NCI-H345 (cell line): Measurements from ENCODE around the gene BRINP2.

ENCODE experiments used
- DNase-seq: peaks from one replicate; lab custom pipeline; 2025; lab: John Stamatoyannopoulos, UW

BRINP2 gene

DNA sequence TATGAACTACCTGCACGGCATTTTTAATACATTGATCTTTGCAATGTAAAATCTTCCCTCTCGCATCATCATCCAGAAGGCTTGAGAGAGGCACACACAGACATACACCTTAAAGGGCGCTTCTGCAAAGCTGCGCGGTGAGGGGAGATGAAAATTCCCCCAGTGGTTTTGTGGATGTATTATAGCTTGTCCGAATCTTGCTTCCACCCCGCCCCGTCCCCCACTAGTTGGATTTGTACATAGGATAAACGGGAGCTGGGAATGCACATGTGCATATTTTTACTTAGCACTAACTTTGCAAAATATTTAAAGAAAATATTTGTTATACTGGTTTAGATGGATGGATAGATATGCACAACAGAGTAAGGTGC lies 5.7 kb upstream of the BRINP2 start:
- DNase-seq, result no peak

DNA sequence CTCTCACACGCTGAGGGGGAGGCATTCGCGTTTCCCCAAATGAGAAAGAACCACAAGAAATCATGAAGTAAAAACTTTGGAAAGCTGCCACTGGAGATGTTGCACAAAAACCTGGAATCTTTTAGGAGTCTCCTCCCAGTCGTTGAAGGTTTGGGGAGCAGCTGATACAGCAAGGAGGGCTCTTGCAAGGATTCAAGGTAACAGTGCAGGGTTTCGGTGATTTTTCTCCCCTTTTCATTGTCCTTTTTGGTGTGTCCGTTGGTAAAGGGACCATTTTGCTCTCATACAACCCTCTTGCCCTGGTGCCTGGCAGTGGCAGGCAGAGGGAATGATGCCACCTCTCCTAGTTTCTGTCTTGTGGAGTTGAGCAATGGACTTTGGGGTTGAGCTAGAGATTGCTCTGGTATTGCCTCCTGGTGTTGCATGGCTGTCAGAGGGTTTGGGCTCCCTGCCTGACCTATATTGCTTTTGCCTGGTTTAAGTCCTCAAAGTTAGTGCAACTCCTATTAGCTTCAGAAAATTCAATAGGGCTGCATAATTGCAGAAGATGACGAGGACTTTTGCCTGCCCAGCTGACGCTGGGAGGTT lies 872 bp downstream of the BRINP2 start:
- DNase-seq, result no peak

DNA sequence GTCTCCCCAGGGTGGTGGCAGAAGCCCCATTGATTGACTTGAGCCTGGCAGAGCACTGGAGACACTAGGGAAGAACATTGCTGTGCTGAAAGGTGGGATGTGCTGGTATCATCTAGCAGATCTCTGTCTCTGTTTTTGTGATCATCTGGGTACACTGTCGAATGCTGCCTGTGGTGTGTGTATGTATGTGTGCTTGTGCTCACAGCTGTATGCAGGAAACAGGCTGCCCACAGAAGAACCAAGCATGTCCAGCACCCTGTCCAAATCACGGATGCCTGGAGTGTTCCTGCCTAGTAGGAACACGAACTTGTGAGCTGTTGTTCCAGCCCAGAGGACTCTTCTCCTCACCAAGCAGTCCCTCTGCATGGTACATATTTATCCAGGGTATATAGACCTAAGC lies 1.5 kb downstream of the BRINP2 start:
- DNase-seq, result no peak

DNA sequence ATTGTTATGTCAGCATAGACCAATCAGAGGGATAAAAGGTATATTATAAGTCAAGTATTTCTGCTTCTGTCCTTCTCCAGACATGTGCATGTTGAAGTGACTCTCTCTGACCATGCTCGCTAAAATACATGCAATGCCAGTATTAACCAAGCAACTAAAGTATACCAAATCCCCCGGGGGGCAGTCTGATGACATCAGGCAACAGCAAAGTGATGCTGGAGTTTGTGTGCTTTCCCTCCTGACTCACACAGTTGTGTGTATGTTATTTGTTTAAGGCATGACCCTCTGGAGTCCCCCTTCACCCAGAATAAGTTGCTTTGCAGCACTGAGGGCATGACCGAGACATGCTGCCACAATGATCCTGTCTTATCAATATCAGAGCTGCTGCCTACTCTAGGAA lies 2.1 kb downstream of the BRINP2 start:
- DNase-seq, result no peak

DNA sequence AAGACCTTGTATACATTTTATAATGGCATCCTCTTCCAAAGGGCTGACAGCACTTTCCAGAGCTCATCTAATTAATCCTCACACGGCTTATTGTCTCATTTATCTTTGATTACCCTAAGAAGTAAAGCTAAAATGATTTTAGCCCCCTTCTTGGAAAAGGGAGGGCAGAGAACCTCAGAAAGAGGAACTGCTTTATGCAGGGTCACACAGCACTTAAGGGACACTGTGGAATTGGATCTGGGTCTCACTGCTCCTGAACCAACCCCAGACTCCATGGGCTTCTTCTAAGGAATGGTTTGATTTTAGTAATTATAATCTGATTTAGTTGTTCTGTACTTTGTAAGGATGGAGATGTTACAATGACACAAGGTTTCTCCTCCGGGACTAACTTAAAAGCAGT lies 3.2 kb downstream of the BRINP2 start:
- DNase-seq, result no peak

DNA sequence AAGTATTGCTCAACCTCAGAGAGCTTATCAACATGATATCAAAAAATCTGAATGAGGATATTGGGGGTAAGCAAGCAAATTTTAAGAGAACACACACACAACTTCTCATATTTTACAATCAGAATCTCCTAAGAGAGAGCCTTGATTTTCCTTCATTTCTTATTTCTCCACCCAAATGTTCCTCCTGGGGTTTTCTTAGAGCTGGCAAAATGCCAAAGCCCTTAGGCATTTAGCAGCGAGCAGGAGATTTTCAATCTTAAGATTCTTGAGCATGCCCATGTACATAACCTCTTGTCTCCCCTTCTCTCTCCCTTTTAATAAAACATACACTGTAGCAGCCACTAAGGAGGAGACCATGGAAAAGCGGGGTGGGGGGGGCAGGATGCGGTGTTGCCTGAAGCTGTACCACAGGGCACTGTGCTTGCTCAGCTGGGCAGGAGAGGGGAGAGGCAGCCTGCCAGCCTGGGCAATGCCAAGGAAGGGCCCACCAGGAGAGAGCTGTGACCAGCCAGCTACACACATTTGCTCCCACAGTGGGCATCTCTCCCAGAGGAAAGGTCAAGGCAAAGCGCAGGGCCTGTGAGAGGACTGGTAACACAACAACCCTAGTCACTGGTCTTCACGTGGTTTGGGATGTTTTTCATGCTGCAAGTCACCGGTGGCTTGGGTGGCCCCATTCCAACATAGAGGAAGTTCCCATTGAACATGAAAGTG lies 4.3 kb downstream of the BRINP2 start:
- DNase-seq, result no peak

DNA sequence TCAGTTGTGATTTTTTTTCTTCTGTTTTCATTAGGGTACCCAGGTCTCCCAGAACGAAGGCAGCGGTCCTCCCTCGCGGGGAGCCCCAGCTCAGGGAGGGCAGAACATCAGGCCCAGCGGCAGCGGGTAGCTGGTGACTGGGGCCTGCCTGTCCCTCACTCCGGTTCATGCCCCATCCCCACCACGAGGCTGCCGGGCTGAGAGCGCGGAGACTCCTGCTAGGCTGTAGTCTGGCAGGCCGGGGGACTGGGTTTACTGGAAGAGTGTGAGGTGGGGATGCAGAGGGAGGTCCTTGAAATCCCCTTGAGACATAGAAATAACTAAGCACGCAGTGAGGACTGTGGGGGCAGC lies 10.5 kb downstream of the BRINP2 start:
- DNase-seq, result no peak

DNA sequence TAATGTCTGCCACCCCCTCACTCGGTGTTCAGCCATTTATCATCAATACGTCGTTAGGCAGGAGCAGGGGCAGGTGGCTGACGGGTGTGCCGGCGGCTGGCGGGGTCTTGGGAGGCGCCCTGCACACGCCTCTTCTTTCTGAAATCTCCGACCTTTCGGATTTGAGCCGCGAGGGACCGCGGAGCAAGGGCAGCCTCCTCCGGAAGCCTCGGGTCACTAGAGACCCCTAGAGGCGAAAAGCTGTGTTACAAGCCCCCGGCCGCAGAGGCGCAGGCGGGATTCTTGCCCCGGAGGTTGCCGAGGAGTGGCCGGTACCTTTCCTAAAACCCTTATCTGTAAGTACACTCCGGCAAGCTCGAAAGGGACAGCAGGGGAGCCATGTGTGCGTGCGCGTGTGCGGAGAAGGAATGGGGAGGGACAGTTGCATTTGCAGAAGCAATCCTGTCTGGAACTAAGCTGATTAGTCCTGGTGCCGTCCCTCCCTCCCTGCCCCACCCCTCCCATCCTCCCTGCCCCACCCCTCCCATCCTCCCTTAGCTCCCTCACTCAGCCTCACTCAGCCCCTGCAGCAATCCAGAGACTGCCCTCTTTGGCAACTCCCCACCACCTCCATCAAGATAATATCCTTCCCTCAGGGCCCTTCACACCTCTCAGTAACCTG lies 11.0 kb downstream of the BRINP2 start:
- DNase-seq, result peak; percentile 78

DNA sequence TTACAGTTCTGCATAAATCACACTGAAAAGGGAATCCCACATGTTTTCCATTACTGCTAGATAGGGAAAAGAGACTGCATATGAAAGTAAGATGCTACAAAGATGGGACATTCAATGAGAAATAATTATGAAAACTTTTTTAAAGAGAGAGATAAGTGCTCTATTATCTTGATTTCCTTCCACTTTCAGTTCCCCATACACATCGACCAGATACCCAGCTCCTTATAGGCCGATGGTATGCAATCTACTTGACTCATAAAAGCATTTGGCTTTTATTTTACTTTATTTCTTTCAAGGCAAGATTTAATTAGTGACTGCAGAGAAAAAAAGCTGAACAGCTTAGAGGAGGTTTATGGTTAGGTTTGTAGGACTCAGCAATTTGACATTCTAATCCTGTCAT lies 13.1 kb downstream of the BRINP2 start:
- DNase-seq, result no peak

DNA sequence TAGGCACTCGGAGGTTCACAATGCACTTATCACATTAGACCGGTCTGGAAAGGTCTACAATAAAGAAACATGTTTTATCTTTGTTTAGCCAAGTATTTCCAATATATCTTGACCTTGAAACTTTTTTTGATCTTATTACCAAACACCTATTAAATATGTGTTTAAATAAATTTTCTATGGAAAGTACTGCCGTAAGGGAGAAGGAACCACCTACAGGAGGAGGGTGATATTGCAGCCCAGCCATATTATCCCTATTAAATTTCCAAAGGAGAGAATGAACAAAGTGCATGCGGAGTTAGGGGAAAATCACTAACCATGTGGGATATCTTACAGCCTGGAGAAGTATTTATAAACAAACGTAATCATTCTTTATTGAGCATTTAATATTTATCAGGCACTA lies 14.5 kb downstream of the BRINP2 start:
- DNase-seq, result no peak

DNA sequence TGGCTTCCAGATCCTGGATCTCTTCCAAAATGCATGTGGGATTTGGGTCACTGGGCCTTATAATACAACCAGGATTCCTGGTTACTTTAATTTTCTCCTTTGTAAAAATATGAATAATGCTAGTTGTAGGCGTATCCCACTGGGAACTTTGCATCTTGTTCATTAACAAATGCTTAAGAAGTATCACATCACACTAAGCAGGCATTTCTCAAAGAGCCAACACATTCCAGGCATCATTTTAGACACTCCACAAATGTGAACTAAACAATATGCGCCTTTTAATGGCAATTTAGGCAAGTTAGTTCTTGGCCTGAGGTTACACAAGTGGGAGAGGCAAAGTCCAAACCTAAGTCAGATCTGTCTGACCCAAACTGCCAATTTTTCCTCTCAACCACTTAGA lies 15.9 kb downstream of the BRINP2 start:
- DNase-seq, result no peak

DNA sequence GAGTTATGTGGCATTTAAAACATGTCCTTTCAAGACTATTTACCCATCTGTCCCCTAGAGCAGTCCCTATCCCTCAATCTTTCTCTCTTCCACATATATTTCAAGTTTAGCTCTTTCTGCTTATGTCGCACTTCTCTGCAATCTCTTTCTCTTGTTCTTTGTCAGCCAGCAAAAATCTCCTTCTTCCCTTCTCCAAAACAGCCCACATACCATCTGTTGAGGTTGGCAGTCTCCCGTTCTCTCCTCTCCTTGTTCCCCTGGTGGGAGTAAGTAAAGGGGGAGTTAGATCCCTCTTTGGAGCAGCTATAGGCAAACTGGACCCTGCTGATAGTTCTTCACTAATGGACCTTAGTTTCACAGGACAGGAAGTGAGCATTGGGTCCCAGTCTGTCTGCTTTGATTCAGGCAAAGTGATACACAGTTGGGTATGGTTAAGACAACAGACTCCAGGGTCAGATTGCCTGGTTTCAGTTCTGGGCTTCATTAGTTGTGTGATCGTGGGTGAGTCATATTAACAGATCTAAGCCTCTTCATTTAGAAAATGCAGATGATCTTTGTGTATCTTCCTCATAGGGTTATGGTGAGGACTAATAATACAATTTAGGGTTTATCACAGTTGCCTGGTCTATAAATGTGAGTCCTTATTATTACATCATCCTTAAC lies 19.7 kb downstream of the BRINP2 start:
- DNase-seq, result no peak

DNA sequence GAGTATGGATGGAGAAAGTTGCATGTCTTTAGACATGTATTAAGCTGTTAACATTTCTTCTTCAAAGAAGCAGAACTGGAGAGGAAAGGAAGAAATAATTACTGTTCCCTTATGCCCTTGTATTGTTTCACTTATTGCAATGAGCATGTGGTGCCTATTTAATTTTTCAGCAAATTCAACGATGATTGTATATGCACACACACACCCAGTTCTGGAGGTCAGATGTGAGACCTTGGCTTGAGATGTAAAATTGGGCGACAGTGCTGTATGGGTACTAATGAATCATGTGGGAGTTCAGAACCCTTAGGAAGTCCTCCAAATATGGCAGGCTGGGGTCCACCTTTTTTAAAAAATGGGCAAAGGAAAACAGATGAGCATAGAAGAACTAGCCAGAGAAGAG lies 27.5 kb downstream of the BRINP2 start:
- no peak for DNase-seq

DNA sequence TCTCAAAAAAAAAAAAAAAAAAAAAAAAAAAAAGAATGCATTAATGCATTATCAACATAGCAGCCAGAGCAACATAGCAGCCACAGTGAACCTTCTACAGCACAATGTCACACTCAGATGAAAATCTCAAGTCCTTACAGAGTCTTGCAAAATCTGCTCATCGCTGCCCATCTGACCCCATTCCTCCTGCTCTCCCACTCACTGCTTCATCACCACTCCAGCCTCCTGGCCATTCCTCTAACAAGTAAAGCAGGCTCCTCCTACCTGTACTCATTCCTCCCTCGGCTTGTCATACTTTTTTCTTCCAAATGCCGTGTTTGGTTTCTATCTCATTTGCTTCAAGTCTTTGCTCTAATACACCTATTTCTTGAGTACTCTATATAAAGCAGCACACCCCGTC lies 29.5 kb downstream of the BRINP2 start:
- DNase-seq, result no peak

DNA sequence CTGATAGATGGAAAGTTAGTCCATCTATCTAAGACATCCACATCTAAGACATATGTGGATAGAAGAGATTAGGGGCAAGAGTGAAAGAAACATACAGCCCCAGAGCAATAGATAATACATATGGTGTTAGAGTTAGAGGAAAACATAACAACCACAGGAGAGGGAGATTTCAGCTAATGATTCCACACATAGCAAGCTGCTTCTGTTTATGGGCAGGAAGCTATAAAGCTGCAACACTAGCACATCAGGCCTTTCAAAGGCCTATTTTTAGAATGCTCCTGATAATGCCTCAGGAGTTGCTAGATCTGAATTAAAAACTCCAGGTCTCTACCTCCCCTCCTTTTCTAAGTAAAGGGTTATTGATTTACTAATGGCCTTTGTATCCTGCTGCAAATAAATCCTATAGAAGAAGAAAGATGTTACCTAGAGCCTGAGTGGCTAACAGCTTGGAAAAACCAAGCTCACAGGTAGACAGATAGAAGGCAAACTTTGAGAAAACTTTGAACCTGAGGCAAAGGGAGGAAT lies 36.1 kb downstream of the BRINP2 start:
- no peak for DNase-seq

DNA sequence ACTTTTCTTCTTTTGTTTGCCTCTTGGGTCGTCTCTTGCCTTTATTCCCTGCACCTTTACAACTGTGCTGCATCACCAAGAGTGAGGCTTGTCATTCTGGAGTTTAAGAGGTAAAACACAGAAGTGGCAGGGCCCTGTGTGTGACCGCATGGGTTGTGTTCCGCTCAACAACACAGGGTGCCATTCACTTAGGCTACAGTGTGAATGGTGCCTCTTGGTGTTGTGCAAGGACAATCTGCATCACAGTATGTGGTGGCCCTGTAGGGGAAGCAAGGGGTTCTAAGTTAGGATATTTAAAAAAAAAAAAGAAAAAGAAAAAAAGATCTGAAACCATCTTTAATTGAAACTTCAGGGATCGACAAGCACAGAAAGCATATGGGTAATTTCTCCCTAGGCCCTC lies 38.2 kb downstream of the BRINP2 start:
- DNase-seq, result no peak

DNA sequence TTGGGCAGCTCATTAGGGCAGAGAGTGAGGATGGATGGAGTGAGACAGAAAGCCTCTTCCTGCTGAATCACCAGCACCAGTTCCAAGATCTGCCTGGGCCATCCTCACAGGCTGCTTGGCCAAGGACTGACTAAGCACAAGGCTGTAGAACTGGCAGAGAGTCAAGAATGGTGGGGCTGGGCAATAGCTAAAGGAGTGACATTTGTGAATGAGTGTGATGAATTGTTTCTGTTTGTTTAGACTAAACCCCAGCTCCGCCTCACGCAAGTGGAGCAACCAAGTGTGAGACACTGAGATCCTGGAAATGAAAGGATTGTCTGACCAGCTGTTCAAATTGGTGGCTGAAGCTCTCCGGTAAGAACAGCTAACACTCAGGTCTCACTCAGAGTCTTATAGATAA lies 38.6 kb downstream of the BRINP2 start:
- peak; percentile 93 for DNase-seq

DNA sequence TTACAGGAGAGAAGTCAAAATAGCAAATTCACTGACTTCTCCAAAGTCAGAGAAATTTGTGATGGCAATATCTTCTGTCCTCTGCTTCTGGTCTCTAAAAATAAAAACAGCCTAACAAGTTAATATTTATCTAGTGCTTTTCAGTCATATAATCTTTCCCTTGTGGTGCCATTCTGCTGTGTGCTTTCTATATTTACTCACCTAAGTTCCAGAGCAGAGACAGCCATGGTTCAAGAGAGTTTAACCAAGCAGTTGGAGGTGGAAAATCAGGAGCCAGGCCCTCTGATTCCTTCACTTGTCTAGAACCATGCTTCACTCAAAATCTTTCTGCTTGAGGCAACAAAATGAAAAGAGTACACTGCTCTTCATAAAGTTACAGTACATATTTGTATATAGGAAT lies 39.3 kb downstream of the BRINP2 start:
- no peak for DNase-seq

DNA sequence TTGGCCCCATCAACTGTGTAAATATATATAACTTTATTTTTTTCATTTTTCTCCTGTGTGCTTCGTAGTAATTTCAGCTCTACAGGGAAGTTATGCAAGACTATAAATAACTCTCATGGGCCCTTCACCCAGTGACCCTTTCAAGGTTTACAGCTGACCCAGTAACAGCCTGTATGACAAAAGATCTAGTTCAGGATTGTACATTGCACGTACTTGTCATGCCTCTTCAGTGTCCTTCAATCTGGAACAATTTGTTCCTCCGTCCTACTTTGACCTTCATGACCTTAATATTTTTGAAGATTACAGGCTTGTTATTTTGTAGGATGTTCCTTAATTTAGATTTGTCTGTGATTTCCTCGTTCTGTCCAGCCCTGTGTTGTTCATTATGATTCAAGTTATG lies 40.5 kb downstream of the BRINP2 start:
- DNase-seq, result no peak

DNA sequence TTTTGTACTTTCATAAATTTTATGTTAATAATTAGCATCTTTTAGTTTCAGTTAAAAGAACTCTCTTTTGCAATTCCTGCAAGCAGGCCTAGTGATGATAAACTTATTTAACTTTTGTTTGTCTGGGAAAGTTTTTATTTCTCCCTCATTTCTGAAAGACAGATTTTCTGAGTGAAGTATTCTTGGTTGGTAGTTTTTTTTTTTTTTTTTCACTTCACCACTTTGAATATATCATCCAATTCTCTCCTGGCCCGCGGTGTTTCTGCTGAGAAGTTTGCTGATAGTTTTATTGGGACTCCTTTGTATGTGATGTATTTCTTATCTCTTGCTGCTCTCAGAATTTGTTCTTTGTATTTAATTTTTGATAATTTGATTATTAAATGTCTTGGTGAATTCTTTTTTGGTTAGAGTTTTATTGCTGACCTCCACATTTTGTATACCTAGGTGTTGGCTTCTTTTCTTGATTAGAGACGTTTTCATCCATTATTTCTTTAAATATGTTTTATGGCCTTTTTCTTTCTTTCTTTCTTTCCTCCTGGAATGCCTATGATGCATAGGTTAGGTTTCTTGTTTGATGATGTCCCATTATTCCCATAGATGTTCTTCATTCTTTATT lies 45.9 kb downstream of the BRINP2 start:
- no peak for DNase-seq

DNA sequence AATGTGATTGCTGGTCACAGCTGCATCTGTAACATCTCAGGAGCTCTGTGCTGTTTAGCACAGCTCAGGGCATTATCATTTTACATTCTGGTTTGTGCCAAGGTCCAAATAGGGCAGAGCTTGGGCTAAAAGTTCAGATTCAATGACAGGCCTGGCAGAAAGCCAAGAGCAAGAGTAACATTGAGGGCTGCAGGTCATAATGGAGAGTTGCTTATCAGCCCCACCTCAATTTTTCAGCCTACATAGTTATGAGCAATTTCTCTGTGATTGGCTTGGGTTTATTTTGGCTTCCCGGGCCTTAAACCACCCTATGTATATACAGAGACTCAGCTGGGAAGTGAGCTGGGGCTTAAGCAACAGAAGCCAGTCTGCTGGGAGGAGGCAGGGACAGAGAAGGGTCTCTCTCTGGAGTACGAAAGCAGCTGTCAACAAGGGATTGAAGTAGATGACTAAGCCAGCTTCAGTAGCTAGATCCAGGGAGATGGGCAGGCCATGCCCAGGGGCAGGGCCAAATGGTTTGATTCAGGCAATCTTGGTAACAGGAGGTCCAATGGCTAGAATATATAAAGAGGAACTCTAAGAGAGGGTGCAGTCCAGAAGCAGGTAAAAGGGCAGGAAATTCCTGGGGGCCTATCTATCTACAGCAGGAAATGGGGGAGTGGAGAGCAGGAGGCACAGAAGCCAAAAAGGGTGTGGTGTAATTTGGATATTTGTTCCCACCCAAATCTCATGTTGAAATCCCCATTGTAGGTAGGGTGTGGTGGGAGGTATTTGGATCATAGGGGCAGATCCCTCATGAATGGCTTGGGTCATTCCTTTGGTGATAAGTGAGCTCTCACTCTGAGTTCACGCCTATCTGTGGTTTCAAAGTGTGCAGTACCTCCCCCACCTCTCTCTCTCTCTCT lies 49.0 kb downstream of the BRINP2 start:
- DNase-seq, result no peak

DNA sequence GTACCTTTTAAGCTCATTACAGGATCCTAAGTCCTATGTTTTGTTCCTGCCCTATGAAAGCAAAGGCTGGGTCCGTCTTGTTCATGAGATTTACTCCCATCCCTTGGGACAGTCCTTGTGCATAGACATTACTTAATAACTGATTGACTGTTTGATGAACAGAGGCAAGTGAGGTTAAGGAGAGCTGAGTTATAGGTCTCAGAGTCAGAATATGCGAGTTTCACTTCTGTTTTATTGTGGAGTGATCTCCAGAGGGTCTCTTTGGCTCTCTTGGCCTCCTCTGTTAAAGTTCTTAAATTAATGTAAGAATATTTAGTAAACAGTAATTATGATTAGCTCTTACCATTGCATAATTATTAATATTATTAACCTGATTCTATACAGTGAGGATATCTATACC lies 52.6 kb downstream of the BRINP2 start:
- no peak for DNase-seq
